MM.1S (cell line): ENCODE data around the gene COG5.

Experiments used
- EZH2 ChIP-seq: fragments of 300-600 bp; sonication (generic); optimal IDR thresholded peaks from 2 replicates; pipeline ENCODE3; 2017; ENCODE audit warnings: low read depth, mild to moderate bottlenecking, antibody characterized with exemption, low read length, mixed read lengths
- EZH2phosphoT487 ChIP-seq: fragments of 300-600 bp; sonication (generic); IDR thresholded peaks from 2 replicates; pipeline ENCODE4 v1.6.1; 2018; ENCODE audit warnings: antibody characterized with exemption, low read length
- TF ChIP-seq, protein P1 (sequence below): fragments of 300-600 bp; sonication (generic); IDR thresholded peaks from 2 replicates; pipeline ENCODE4 v1.5.1; 2016; ENCODE audit warnings: antibody characterized with exemption, low read length, mixed read lengths

DNA sequence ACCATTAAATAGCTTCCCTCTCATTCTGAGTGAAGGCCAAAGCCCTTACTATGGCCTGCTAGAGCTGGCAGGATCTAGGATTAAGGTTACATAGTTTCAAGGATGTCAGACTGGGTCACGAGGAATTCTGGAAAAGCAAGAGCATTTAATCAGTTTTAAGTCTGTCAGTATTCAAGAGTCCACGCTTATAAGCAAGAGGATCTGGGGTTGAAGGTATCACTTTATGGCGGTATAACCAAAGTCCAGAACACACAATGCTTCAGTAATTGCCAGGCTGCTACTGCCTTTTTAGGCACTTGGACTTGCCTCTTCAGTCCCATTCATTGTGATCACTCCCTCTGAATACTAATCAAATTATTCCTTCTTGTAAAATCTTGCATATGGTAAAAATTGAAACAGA, 293.9 kb downstream of the COG5 start:
- TF ChIP-seq, protein P1, sequence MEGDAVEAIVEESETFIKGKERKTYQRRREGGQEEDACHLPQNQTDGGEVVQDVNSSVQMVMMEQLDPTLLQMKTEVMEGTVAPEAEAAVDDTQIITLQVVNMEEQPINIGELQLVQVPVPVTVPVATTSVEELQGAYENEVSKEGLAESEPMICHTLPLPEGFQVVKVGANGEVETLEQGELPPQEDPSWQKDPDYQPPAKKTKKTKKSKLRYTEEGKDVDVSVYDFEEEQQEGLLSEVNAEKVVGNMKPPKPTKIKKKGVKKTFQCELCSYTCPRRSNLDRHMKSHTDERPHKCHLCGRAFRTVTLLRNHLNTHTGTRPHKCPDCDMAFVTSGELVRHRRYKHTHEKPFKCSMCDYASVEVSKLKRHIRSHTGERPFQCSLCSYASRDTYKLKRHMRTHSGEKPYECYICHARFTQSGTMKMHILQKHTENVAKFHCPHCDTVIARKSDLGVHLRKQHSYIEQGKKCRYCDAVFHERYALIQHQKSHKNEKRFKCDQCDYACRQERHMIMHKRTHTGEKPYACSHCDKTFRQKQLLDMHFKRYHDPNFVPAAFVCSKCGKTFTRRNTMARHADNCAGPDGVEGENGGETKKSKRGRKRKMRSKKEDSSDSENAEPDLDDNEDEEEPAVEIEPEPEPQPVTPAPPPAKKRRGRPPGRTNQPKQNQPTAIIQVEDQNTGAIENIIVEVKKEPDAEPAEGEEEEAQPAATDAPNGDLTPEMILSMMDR, result no peak
- TF ChIP-seq EZH2 (no peak), EZH2phosphoT487 (no peak)
